T-cell (primary cell): ENCODE results near the gene ZNF620. TPM values are rescaled to one million over a fixed set of nuclear protein-coding genes. Genes with fewer than 3 reads are reported as not detected.

Experiments
- ATAC-seq, 4 experiments: fragments of 200-7000 bp in 3 of 4; fragments of 150-1000 bp in 1 of 4; cut with Tn5 transposase; replicated peaks in 1 of 4; 1 replicate in 3 of 4; 2 replicates in 1 of 4; pipeline ENCODE4 v1.10.0; 2021; ENCODE audit warnings: moderate library complexity in 3 of 4, mild to moderate bottlenecking in 2 of 4, moderate number of reproducible peaks in 1 of 4
- CTCF ChIA-PET, 2 donors: fragments of 300-600 bp; sonication (Branson Sonifier 250); formaldehyde crosslinking; loops; one replicate each; lab custom pipeline; 2022; ENCODE audit warnings: antibody characterized with exemption in 2 of 2; lab: Charles Lee
- POLR2A ChIA-PET, 2 donors: fragments of 300-600 bp; sonication (Branson Sonifier 250); formaldehyde crosslinking; loops; one replicate each; lab custom pipeline; 2022; ENCODE audit warnings: antibody characterized with exemption in 2 of 2; lab: Charles Lee
- DNase-seq, 35 experiments: peaks; one replicate each; pipeline versions ENCODE4 v3.0.0 to v3.0.0-alpha.2; 2013 to 2023
- H3K27ac ChIP-seq: one replicate; pipeline ENCODE4 v1.5.1; 2013; ENCODE audit warnings: low read length
- H3K27me3 ChIP-seq, 2 experiments: replicated peaks in 1 of 2; 1 replicate in 1 of 2; 2 replicates in 1 of 2; pipeline versions ENCODE4 v1.6.1 to v1.7.0; 2013; ENCODE audit warnings: low read length in 1 of 2, mixed read lengths in 1 of 2; ENCODE audit not compliant: control insufficient read depth in 2 of 2, insufficient read depth in 2 of 2; ENCODE audit errors: extremely low read depth in 1 of 2
- H3K36me3 ChIP-seq, 2 donors: 1 replicate in 1 of 2; 2 replicates in 1 of 2; pipeline versions ENCODE4 v1.6.1 to v1.7.0; 2013; ENCODE audit warnings: low read length in 1 of 2; ENCODE audit not compliant: control insufficient read depth in 2 of 2, insufficient read depth in 1 of 2; ENCODE audit errors: extremely low read depth in 1 of 2
- H3K4me1 ChIP-seq, 2 experiments: 1 replicate in 1 of 2; 2 replicates in 1 of 2; pipeline versions ENCODE4 v1.6.1 to v1.7.0; 2013; ENCODE audit warnings: low read length in 2 of 2, mixed read lengths in 1 of 2; ENCODE audit not compliant: insufficient read depth in 2 of 2, control insufficient read depth in 1 of 2; ENCODE audit errors: extremely low read depth in 1 of 2
- H3K4me3 ChIP-seq, 2 donors: 1 replicate in 1 of 2; 2 replicates in 1 of 2; pipeline versions ENCODE4 v1.5.1 to v1.7.0; 2013; ENCODE audit warnings: mild to moderate bottlenecking in 2 of 2, low read length in 1 of 2, moderate library complexity in 1 of 2; ENCODE audit not compliant: control insufficient read depth in 1 of 2; ENCODE audit errors: extremely low read depth in 1 of 2
- H3K9me3 ChIP-seq: 2 replicates; pipeline ENCODE4 v1.7.0; 2013
- H3K27ac Mint-ChIP-seq, 2 donors: one replicate each; pipeline ENCODE4 v1.8.0; 2020 to 2021; ENCODE audit warnings: mild to moderate bottlenecking in 2 of 2, mixed read lengths in 2 of 2
- H3K27me3 Mint-ChIP-seq, 2 donors: one replicate each; pipeline ENCODE4 v1.8.0; 2021 to 2022; ENCODE audit warnings: mixed read lengths in 2 of 2
- H3K36me3 Mint-ChIP-seq: one replicate; pipeline ENCODE4 v1.8.0; 2021; ENCODE audit warnings: mixed read lengths
- H3K4me1 Mint-ChIP-seq, 3 donors: one replicate each; pipeline ENCODE4 v1.8.0; 2020 to 2022; ENCODE audit warnings: mixed read lengths in 3 of 3, mild to moderate bottlenecking in 1 of 3
- H3K4me3 Mint-ChIP-seq, 3 donors: one replicate each; pipeline ENCODE4 v1.8.0; 2020 to 2022; ENCODE audit warnings: mild to moderate bottlenecking in 3 of 3, mixed read lengths in 3 of 3, moderate library complexity in 3 of 3
- H3K9me3 Mint-ChIP-seq, 3 donors: one replicate each; pipeline ENCODE4 v1.8.0; 2020 to 2022; ENCODE audit warnings: mixed read lengths in 3 of 3
- WGBS: methylation state at CpG from one replicate; pipeline ENCODE4 v1.1.5; 2013; ENCODE audit warnings: missing lambda C conversion rate; ENCODE audit not compliant: insufficient coverage; 5-methylcytosine and 5-hydroxymethylcytosine counted together
- total RNA-seq, 35 experiments: library from RNA in 6 of 35; stranded (reverse) in 6 of 35; fragments of 120-200 nt in 1 of 35; gene quantifications; one replicate each; pipeline versions ENCODE4 v1.2.1 to v1.2.4 and lab custom pipeline; 2013 to 2026

The ZNF620 gene
- total RNA-seq, 5 donors from 2014 or later (not counting 1 experiment from before 2014, with no cell fraction given): 2.0 to 3.1 (median 3.1) TPM

- CTCF ChIA-PET: no interaction called here
- peaks cover 24 to 29% (median 28%) of the 10 kb centered on the region in 3 donors for H3K4me1 Mint-ChIP-seq
Measured at GRCh38 chr3:40468018-40468417, 37.8 kb upstream of the ZNF620 start.

GRCh38 chr3:40470701-40471100 is 35.1 kb upstream of the ZNF620 start:
- ChIA-PET POLR2A (interaction anchor here in 1 of 2 donors (0.6 kb wide), 2 partner anchors 16 to 37 kb away, joined by 3 read pairs; no protein-coding TSS in a partner anchor), CTCF (no interaction called here)
- H3K36me3 Mint-ChIP-seq: peaks cover 8% of the 10 kb centered on the region
- Histone ChIP-seq H3K4me1 (no peaks in the 10 kb centered on the region), H3K9me3 (no peaks in the 10 kb centered on the region), H3K27me3 (no peaks in the 10 kb centered on the region), H3K36me3 (peaks cover 0 to 2% of the 10 kb centered on the region in 2 donors), H3K4me3 (no peak overlapping the region), H3K27ac (no peak overlapping the region)
- no peak for DNase-seq
- no peak overlapping the region for H3K4me3 Mint-ChIP-seq
- H3K27ac Mint-ChIP-seq: no peak overlapping the region
- ATAC-seq: no peak
- peaks cover 0 to 3% (median 1%) of the 10 kb centered on the region in 3 donors for H3K4me1 Mint-ChIP-seq
- no CpG with 5 or more reads among the region's 4 CpGs for WGBS
- H3K27me3 Mint-ChIP-seq: no peaks in the 10 kb centered on the region
- no peaks in the 10 kb centered on the region for H3K9me3 Mint-ChIP-seq

More at GRCh38 chr3:40468018-40468417, 37.8 kb upstream of the ZNF620 start:
- Histone ChIP-seq H3K36me3 (peaks cover 0 to 16% of the 10 kb centered on the region in 2 donors), H3K27ac (no peak overlapping the region), H3K27me3 (no peaks in the 10 kb centered on the region), H3K4me3 (no peak overlapping the region), H3K4me1 (peaks cover 15% of the 10 kb centered on the region in 2 experiments), H3K9me3 (no peaks in the 10 kb centered on the region)
- Mint-ChIP-seq H3K4me3 (no peak overlapping the region), H3K36me3 (peaks cover 27% of the 10 kb centered on the region), H3K27me3 (no peaks in the 10 kb centered on the region), H3K9me3 (no peaks in the 10 kb centered on the region), H3K27ac (no peak overlapping the region)
- POLR2A ChIA-PET: no interaction called here
- no CpG with 5 or more reads among the region's 4 CpGs for WGBS
- ATAC-seq: no peak
- no peak for DNase-seq

- peaks cover 21 to 28% (median 28%) of the 10 kb centered on the region in 3 donors for H3K4me1 Mint-ChIP-seq
- Histone ChIP-seq H3K36me3 (peaks cover 0 to 1% of the 10 kb centered on the region in 2 donors), H3K4me1 (peaks cover 0 to 20% of the 10 kb centered on the region in 2 experiments), H3K27ac (peak within 1 kb of the TSS; percentile 80), H3K4me3 (peak within 1 kb of the TSS; percentile 87 to 88), H3K27me3 (no peaks in the 10 kb centered on the region), H3K9me3 (no peaks in the 10 kb centered on the region)
- DNase-seq (peak in 34 of 35 experiments; percentile 8 to 73 (median 40)), ATAC-seq (peak; percentile 83 to 87 (median 86))
- H3K36me3 Mint-ChIP-seq: peaks cover 20% of the 10 kb centered on the region
- WGBS: under 1% methylated on average over 26 of the region's 48 CpGs
- peak within 1 kb of the TSS; percentile 89 to 92 (median 91) for H3K4me3 Mint-ChIP-seq
- H3K27me3 Mint-ChIP-seq: no peaks in the 10 kb centered on the region
- peak within 1 kb of the TSS; percentile 79 to 95 for H3K27ac Mint-ChIP-seq
- ChIA-PET POLR2A (interaction anchor here in 1 of 2 donors (0.5 to 1.0 kb wide), 4 partner anchors 11 to 1607 kb away, joined by 3 to 8 read pairs (median 4); partner anchors contain the start of gene ULK4), CTCF (interaction anchor here (0.6 to 0.8 kb wide), 2 partner anchors 24 to 104 kb away, joined by 3 read pairs; no protein-coding TSS in a partner anchor)
- H3K9me3 Mint-ChIP-seq: no peaks in the 10 kb centered on the region
Measured at GRCh38 chr3:40476478-40477470, 29.1 kb upstream of the ZNF620 start, which contains the start of gene ZNF619. Gene ZNF619 (plus strand): TSS chr3:40477122. CDS start chr3:40477980, 858 bp downstream.

DNA sequence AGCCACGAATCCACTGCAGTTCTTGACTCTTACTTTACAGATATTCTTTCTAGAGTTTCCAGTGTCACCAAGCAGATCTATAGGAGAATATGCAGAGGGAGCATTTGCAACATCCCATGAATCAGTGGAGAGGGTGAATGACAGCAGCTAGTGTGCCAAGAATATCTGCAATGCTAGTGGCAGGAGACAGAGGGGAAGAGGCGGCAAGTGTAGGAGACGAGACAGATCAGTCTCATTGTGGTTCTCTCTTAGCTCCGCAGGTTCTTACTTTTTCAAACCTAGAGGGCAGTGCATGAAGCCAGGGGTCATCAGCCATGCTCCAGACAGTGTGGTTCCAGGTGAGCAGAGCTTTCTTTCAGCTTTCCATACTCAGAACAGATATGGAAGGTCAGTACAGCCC is 28.2 kb upstream of the ZNF620 start:
- Mint-ChIP-seq H3K9me3 (no peaks in the 10 kb centered on the region), H3K27ac (peak overlapping the region; percentile 79 to 95), H3K4me3 (peak overlapping the region; percentile 89 to 92 (median 91)), H3K36me3 (peaks cover 27% of the 10 kb centered on the region), H3K27me3 (no peaks in the 10 kb centered on the region), H3K4me1 (peaks cover 28 to 35% (median 35%) of the 10 kb centered on the region in 3 donors)
- Histone ChIP-seq H3K27me3 (no peaks in the 10 kb centered on the region), H3K4me1 (peaks cover 0 to 23% of the 10 kb centered on the region in 2 experiments), H3K27ac (peak overlapping the region; percentile 80), H3K4me3 (peak overlapping the region in 1 of 2 donors; percentile 88), H3K9me3 (no peaks in the 10 kb centered on the region), H3K36me3 (peaks cover 0 to 9% of the 10 kb centered on the region in 2 donors)
- ATAC-seq (no peak), DNase-seq (no peak)
- 94% methylated on average over 3 of the region's 4 CpGs for WGBS
- ChIA-PET CTCF (interaction anchor here in 1 of 2 donors (0.6 kb wide), 1 partner anchor 103 kb away, joined by 3 read pairs; no protein-coding TSS in a partner anchor), POLR2A (interaction anchor here in 1 of 2 donors (0.6 to 1.0 kb wide), 3 partner anchors 21 to 1606 kb away, joined by 3 to 8 read pairs (median 3); partner anchors contain the start of gene ULK4)

DNA sequence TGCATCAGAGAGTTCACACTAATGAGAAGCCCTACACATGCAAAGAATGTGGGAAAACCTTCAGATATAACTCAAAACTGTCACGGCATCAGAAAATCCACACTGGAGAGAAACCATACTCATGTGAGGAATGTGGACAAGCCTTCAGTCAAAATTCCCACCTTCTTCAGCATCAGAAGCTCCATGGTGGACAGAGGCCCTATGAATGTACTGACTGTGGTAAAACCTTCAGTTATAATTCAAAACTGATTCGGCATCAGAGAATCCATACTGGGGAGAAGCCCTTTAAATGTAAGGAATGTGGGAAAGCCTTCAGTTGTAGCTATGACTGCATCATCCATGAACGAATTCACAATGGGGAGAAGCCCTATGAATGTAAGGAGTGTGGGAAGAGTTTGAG is 18.7 kb upstream of the ZNF620 start:
- ChIA-PET POLR2A (no interaction called here), CTCF (no interaction called here)
- 86% methylated on average over 1 of the region's 3 CpGs for WGBS
- Mint-ChIP-seq H3K36me3 (peaks cover 47% of the 10 kb centered on the region), H3K27me3 (no peaks in the 10 kb centered on the region), H3K4me1 (peaks cover 10 to 13% (median 11%) of the 10 kb centered on the region in 3 donors), H3K27ac (no peak overlapping the region), H3K9me3 (peaks cover 6 to 22% (median 16%) of the 10 kb centered on the region in 3 donors), H3K4me3 (no peak overlapping the region)
- no peaks in the 10 kb centered on the region for H3K27me3 ChIP-seq
- ATAC-seq: no peak
- peaks cover 0 to 13% of the 10 kb centered on the region in 2 experiments for H3K4me1 ChIP-seq
- no peak overlapping the region for H3K4me3 ChIP-seq
- peaks cover 11 to 33% of the 10 kb centered on the region in 2 donors for H3K36me3 ChIP-seq
- no peak overlapping the region for H3K27ac ChIP-seq
- peaks cover 4% of the 10 kb centered on the region for H3K9me3 ChIP-seq
- DNase-seq: no peak

GRCh38 chr3:40490916-40491315 is 14.9 kb upstream of the ZNF620 start:
- Mint-ChIP-seq H3K27ac (no peak overlapping the region), H3K27me3 (no peaks in the 10 kb centered on the region), H3K4me1 (no peaks in the 10 kb centered on the region), H3K4me3 (no peak overlapping the region), H3K36me3 (peaks cover 29% of the 10 kb centered on the region), H3K9me3 (peaks cover 6 to 22% (median 16%) of the 10 kb centered on the region in 3 donors)
- Histone ChIP-seq H3K36me3 (peaks cover 7 to 18% of the 10 kb centered on the region in 2 donors), H3K27me3 (no peaks in the 10 kb centered on the region), H3K9me3 (peaks cover 4% of the 10 kb centered on the region), H3K27ac (no peak overlapping the region), H3K4me1 (no peaks in the 10 kb centered on the region), H3K4me3 (no peak overlapping the region)
- ATAC-seq: no peak
- whole genome bisulfite sequencing: no CpG with 5 or more reads among the region's 5 CpGs
- ChIA-PET CTCF (no interaction called here), POLR2A (no interaction called here)
- DNase-seq: no peak
